H9 (cell line): ENCODE results near the gene SCRN3. TPM values are rescaled to one million over a fixed set of nuclear protein-coding genes. Genes with fewer than 3 reads are reported as not detected.

ENCODE experiments used
- DNase-seq: peaks from one replicate; pipeline ENCODE4 v3.0.0-alpha.2; 2017
- H2AFZ ChIP-seq: one replicate; pipeline ENCODE4 v1.6.1; 2013; ENCODE audit warnings: mild to moderate bottlenecking, low read length, control low read depth, moderate library complexity
- H2AK5ac ChIP-seq: 2 replicates; pipeline ENCODE4 v1.6.1; 2013; ENCODE audit warnings: low read length, control low read depth, mixed read lengths; ENCODE audit not compliant: insufficient read length
- H2BK120ac ChIP-seq: one replicate; pipeline ENCODE4 v1.6.1; 2013; ENCODE audit warnings: low read depth, mild to moderate bottlenecking, low read length, control low read depth, inconsistent platforms; ENCODE audit not compliant: poor library complexity, severe bottlenecking
- H2BK12ac ChIP-seq: 2 replicates; pipeline ENCODE4 v1.6.1; 2013; ENCODE audit warnings: low read length, control low read depth, mixed read lengths, low read depth; ENCODE audit not compliant: insufficient read length
- H2BK15ac ChIP-seq: 2 replicates; pipeline ENCODE4 v1.6.1; 2013; ENCODE audit warnings: low read depth, low read length, control low read depth
- H2BK20ac ChIP-seq: one replicate; pipeline ENCODE4 v1.6.1; 2013; ENCODE audit warnings: low read depth, mild to moderate bottlenecking, low read length, control low read depth, inconsistent platforms; ENCODE audit not compliant: poor library complexity, severe bottlenecking
- H2BK5ac ChIP-seq: 2 replicates; pipeline ENCODE4 v1.6.1; 2013; ENCODE audit warnings: low read length, control low read depth, mixed read lengths; ENCODE audit not compliant: insufficient read length
- H3K14ac ChIP-seq: 2 replicates; pipeline ENCODE4 v1.6.1; 2013; ENCODE audit warnings: low read length, control low read depth; ENCODE audit not compliant: insufficient read depth
- H3K18ac ChIP-seq: 2 replicates; pipeline ENCODE4 v1.6.1; 2013; ENCODE audit warnings: low read depth, mild to moderate bottlenecking, mixed read lengths, low read length, control low read depth; ENCODE audit not compliant: insufficient read length
- H3K23ac ChIP-seq: 2 replicates; pipeline ENCODE4 v1.6.1; 2013; ENCODE audit warnings: low read length, control low read depth, mixed read lengths, low read depth; ENCODE audit not compliant: insufficient read length
- H3K23me2 ChIP-seq: 2 replicates; pipeline ENCODE4 v1.6.1; 2013; ENCODE audit warnings: low read depth, mild to moderate bottlenecking, mixed read lengths, low read length, control low read depth; ENCODE audit not compliant: insufficient read length, poor library complexity, severe bottlenecking
- H3K27ac ChIP-seq: 2 replicates; pipeline ENCODE4 v1.5.1; 2013; ENCODE audit warnings: low read length, control low read depth, mixed read lengths, low read depth; ENCODE audit not compliant: insufficient read length
- H3K27me3 ChIP-seq: 2 replicates; pipeline ENCODE4 v1.6.1; 2013; ENCODE audit warnings: low read length, control low read depth, inconsistent platforms; ENCODE audit not compliant: insufficient read depth
- H3K4ac ChIP-seq: 2 replicates; pipeline ENCODE4 v1.6.1; 2013; ENCODE audit warnings: low read depth, mild to moderate bottlenecking, control low read depth, inconsistent platforms, low read length, moderate library complexity
- H3K4me1 ChIP-seq: 2 replicates; pipeline ENCODE4 v1.6.1; 2013; ENCODE audit warnings: low read length, control low read depth, inconsistent platforms; ENCODE audit not compliant: insufficient read depth
- H3K4me2 ChIP-seq: 2 replicates; pipeline ENCODE4 v1.6.1; 2013; ENCODE audit warnings: low read length, control low read depth, mixed read lengths; ENCODE audit not compliant: insufficient read length, insufficient read depth
- H3K56ac ChIP-seq: 2 replicates; pipeline ENCODE4 v1.6.1; 2013; ENCODE audit warnings: low read depth, mild to moderate bottlenecking, mixed read lengths, low read length, control low read depth; ENCODE audit not compliant: insufficient read length
- H3K79me1 ChIP-seq: 2 replicates; pipeline ENCODE4 v1.6.1; 2013; ENCODE audit warnings: low read depth, mild to moderate bottlenecking, moderate library complexity, low read length, control low read depth, inconsistent platforms; ENCODE audit not compliant: insufficient read depth, poor library complexity, severe bottlenecking
- H3K79me2 ChIP-seq: 2 replicates; pipeline ENCODE4 v1.6.1; 2013; ENCODE audit warnings: low read length, control low read depth, inconsistent platforms; ENCODE audit not compliant: insufficient read depth
- H3K9ac ChIP-seq: 2 replicates; pipeline ENCODE4 v1.6.1; 2013; ENCODE audit warnings: low read length, control low read depth, mixed read lengths; ENCODE audit not compliant: insufficient read length; ENCODE audit errors: extremely low read depth
- H3K9me3 ChIP-seq: one replicate; pipeline ENCODE4 v1.6.1; 2013; ENCODE audit warnings: low read depth, low read length, inconsistent platforms; ENCODE audit not compliant: control insufficient read depth
- H3T11ph ChIP-seq: one replicate; pipeline ENCODE4 v1.6.1; 2013; ENCODE audit warnings: mild to moderate bottlenecking, low read length, control low read depth, inconsistent platforms
- H4K20me1 ChIP-seq: one replicate; pipeline ENCODE4 v1.6.1; 2013; ENCODE audit not compliant: control insufficient read depth, insufficient read length, insufficient read depth
- H4K5ac ChIP-seq: 2 replicates; pipeline ENCODE4 v1.6.1; 2013; ENCODE audit warnings: low read depth, mild to moderate bottlenecking, mixed read lengths, low read length, control low read depth; ENCODE audit not compliant: insufficient read length
- H4K8ac ChIP-seq: replicated peaks from 2 replicates; pipeline ENCODE4 v1.6.1; 2013; ENCODE audit warnings: low read length, control low read depth, mixed read lengths, low read depth; ENCODE audit not compliant: insufficient read length
- H4K91ac ChIP-seq: 2 replicates; pipeline ENCODE4 v1.6.1; 2013; ENCODE audit warnings: low read depth, mild to moderate bottlenecking, moderate library complexity, mixed read lengths, low read length, control low read depth; ENCODE audit not compliant: insufficient read length
- H3K27ac Mint-ChIP-seq, 3 experiments: 2 replicates in 2 of 3; 3 replicates in 1 of 3; pipeline ENCODE4 v1.8.0; 2020 to 2021; ENCODE audit warnings: mixed read lengths in 3 of 3, mild to moderate bottlenecking in 1 of 3, moderate library complexity in 1 of 3
- H3K27me3 Mint-ChIP-seq: 2 replicates; pipeline ENCODE4 v1.8.0; 2021; ENCODE audit warnings: low read depth, mild to moderate bottlenecking, moderate library complexity, mixed read lengths
- H3K36me3 Mint-ChIP-seq, 3 experiments: 2 replicates in 2 of 3; 3 replicates in 1 of 3; pipeline ENCODE4 v1.8.0; 2020 to 2021; ENCODE audit warnings: low read depth in 3 of 3, mixed read lengths in 3 of 3; ENCODE audit not compliant: insufficient read depth in 1 of 3
- H3K4me1 Mint-ChIP-seq, 2 experiments: 2 replicates each; pipeline ENCODE4 v1.8.0; 2020; ENCODE audit warnings: mixed read lengths in 2 of 2
- H3K4me3 Mint-ChIP-seq, 2 experiments: 2 replicates in 1 of 2; 3 replicates in 1 of 2; pipeline ENCODE4 v1.8.0; 2020 to 2021; ENCODE audit warnings: mild to moderate bottlenecking in 2 of 2, mixed read lengths in 2 of 2, moderate library complexity in 1 of 2
- H3K9me3 Mint-ChIP-seq, 2 experiments: 2 replicates in 1 of 2; 3 replicates in 1 of 2; pipeline ENCODE4 v1.8.0; 2020; ENCODE audit warnings: mild to moderate bottlenecking in 2 of 2, mixed read lengths in 2 of 2, moderate library complexity in 1 of 2
- CTCF ChIP-seq: fragments of 200-600 bp; sonication (generic); conservative IDR thresholded peaks from 3 replicates; pipeline ENCODE4 v1.8.0; 2021; ENCODE audit warnings: antibody characterized with exemption, mild to moderate bottlenecking
- WGBS: extraction: QIAGEN DNeasy Blood & Tissue Kit; methylation state at CpG from one replicate; pipeline ENCODE4 v1.1.7; 2013; ENCODE audit warnings: missing lambda C conversion rate, low lambda C conversion rate, mixed read lengths; ENCODE audit not compliant: insufficient read length; ENCODE audit errors: extremely low coverage; 5-methylcytosine and 5-hydroxymethylcytosine counted together
- total RNA-seq: library from RNA; stranded (reverse); gene quantifications from 2 replicates; pipeline ENCODE4 v1.2.1, GENCODE V29; 2021

The SCRN3 gene
- total RNA-seq, 1 experiment from 2014 or later = 8.7 TPM

- Mint-ChIP-seq H3K27me3 (no peaks in the 10 kb centered on the region; the same call in 1 of the 2 replicates), H3K27ac (no peak overlapping the region), H3K36me3 (no peaks in the 10 kb centered on the region; a peak in 1 of 7 replicates), H3K4me3 (no peak overlapping the region), H3K4me1 (peaks cover 7 to 8% of the 10 kb centered on the region in 2 experiments), H3K9me3 (peaks cover 0 to 3% of the 10 kb centered on the region in 2 experiments; a peak in 1 of 5 replicates)
- Histone ChIP-seq H2BK5ac (no peak overlapping the region), H3K9me3 (no peaks in the 10 kb centered on the region), H2BK120ac (no peak overlapping the region), H2AFZ (no peak overlapping the region), H3K27ac (no peak overlapping the region), H3K27me3 (no peaks in the 10 kb centered on the region), H3K18ac (no peak overlapping the region), H3K79me1 (no peaks in the 10 kb centered on the region), H4K8ac (no peak overlapping the region), H3K56ac (no peak overlapping the region), H3K14ac (no peak overlapping the region), H2BK20ac (no peak overlapping the region), H3K9ac (no peak overlapping the region), H3K23me2 (peaks cover 9% of the 10 kb centered on the region), H4K91ac (no peak overlapping the region), H3K4ac (no peak overlapping the region), H3T11ph (no peak overlapping the region), H4K5ac (no peak overlapping the region), H4K20me1 (no peaks in the 10 kb centered on the region), H2BK15ac (no peak overlapping the region), H2AK5ac (no peak overlapping the region), H2BK12ac (no peak overlapping the region), H3K79me2 (no peaks in the 10 kb centered on the region), H3K4me1 (no peaks in the 10 kb centered on the region), H3K23ac (no peak overlapping the region), H3K4me2 (no peak overlapping the region)
- no peak for DNase-seq
- no CpG with 5 or more reads among the region's 3 CpGs for WGBS
- TF ChIP-seq CTCF = no peak
Observed at GRCh38 chr2:174397773-174398172, 2.2 kb downstream of the SCRN3 start.
